Endometrial microvascular endothelial cells (primary cell): ENCODE results near the gene KCNA3. TPM values are rescaled to one million over a fixed set of nuclear protein-coding genes. Genes with fewer than 3 reads are reported as not detected.
"Not testable (repeated sequence)": the region's sequence is repeated elsewhere in the genome, so short reads cannot be mapped to it uniquely, and the experiment has no call there.

ENCODE experiments used
- in situ Hi-C: cut with HindIII; loops from 2 replicates; pipeline ENCODE4 v1.10.0; 2017; ENCODE audit warnings: low sequenced_read_pairs, low pct_unique_long_range_greater_than_20kb; ENCODE audit errors: inconsistent ontology term
- total RNA-seq: library from RNA; depleted of rRNA; stranded (reverse); fragments of >200 nt; gene quantifications from one replicate; pipeline ENCODE4 v1.2.3, GENCODE V29; 2015; ENCODE audit errors: inconsistent ontology term

KCNA3 gene
- total RNA-seq, 1 donor from 2014 or later, result not detected

DNA sequence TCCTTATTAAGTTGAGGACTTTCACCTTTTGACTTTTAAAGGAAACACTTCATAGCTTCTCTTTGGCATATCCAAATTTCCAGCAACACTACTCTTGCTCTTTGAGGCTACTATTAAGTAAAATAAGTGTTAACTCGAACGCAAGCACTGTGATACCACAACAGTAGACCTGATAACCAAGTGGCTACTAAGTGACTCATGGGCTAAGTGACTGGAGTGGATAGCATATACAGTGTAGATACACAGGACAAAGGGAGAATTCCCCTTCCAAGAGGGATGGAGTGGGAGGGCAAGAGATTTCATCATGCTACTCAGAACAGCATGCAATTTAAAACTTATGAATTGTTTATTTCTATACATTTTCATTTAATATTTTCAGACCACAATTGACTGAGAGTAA is 9.8 kb upstream of the KCNA3 start:
- in situ Hi-C loops, result no loop called here

DNA sequence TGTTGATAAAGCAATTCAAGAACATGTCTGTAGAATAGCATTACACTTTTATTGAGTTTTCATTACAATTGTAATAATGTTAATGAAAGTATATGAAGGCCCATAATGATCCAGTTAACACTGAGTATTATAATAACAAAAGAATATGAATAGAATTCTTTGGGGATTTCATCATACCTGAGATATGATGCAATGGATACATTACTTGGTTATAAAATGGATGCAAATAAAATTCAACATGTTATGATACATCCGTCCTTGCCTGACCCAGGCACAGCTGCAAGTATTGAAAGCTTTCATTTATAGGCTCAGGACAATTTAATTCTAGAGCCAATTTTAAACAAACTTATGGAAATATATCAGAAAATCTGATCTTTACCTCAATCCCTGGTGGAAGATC is 8.2 kb upstream of the KCNA3 start:
- in situ Hi-C loops, result no loop called here

DNA sequence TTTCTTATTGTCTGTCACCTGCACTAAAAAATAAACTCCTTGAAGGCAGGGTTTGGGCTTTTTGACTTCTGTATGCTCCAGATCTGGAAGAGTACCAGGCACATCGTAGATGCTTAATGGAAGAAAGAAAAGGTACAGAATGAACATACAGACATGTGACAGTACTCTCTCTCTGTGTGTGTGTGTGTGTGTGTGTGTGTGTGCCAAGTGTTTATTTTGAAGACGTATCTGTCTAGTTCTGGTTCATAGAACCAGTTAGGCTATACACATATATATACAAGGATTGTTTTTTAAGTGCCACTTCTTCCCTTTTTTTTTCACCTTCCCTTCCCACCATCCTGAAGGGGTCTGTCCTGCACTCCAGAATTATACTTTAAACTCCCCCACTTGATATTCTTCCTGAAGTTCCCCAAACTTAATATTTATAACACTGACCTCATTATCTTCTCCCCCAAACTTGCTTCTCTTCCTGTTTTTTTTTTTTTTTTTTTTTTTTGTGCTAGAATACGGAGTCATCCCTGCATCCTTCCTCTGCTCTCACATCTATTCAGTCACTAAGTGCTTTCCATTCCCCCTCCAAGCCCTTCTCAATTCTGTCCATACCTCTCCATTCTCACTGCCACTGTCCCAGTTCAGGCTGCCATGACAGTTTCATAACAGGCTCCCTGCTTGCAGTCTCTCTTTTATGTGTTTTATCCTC is 5.4 kb upstream of the KCNA3 start:
- in situ Hi-C loops, result no loop called here

DNA sequence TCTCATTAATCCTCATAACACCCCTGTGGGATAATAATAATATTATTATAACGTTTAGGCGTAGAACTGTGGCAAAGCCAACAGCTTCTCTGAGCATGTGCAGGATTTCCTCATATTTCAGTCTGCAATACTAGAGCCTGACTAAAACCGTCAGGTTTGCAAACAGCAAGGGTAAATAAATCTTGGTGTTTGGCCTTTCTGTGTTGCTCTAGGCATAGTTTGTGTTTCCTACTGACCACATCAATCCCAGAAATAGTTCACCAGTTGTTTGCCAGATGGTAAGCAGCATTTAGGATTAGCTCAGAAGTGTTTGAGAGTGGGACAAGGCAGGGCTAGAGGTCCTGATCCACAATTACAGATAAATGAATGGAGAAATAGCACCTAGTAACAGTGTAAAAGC is 2.8 kb upstream of the KCNA3 start:
- in situ Hi-C loops, result no loop called here

DNA sequence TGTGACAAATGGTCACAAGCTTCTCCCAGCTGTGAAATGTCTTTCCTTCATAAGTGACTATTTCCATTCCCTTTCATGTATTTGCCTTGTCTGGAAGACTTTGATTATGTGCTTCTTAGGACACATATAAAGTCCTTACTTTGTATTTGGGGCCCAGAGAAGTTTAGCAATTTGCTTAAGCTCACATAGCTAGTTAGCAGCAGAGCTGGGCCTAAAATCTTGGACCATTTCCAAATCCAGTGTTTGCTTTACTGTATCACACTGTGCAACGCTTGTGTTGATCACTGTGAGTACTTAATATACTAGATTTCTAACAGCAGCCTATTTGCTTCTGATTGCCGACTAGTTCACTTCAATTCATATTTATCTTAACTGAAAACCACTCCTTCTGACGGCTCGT is 2.2 kb upstream of the KCNA3 start:
- in situ Hi-C loops, result no loop called here

DNA sequence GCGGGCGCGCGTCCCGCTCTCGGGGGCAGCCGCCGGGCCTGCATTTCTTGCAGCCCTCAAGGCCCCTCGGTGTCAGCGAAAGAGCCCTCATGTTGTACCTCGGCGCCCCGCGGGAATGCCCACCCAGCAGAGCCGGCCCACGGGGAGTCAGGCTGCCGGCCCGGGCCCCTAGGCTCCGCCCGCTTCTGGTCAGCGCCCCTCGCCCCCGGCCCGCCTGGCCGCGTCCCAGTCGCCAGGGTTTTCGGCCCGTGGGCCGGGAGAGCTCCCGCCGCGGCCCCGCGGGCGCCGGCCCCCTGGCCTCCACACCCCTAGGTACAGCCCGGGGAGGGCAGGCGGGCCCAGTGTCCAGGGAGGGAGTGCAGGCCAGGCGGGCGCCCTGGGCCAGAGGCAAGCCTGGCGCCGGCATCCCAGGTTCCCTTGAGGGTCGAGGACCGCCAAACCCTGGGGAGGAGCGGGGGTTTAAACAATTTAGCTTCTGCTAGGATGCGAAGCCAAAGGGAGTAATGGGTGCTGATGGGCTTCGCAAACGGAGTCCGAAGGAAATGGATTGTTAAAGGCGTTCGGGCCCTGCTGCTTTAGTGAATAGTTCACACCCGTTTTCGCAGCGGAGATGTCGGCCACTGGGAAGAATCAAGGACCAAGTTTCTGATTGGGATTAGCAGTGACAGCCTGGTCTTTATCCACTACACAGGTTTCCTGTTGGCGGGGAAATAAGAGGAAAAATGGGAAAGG is 486 bp upstream of the KCNA3 start:
- in situ Hi-C loops, result no loop called here

DNA sequence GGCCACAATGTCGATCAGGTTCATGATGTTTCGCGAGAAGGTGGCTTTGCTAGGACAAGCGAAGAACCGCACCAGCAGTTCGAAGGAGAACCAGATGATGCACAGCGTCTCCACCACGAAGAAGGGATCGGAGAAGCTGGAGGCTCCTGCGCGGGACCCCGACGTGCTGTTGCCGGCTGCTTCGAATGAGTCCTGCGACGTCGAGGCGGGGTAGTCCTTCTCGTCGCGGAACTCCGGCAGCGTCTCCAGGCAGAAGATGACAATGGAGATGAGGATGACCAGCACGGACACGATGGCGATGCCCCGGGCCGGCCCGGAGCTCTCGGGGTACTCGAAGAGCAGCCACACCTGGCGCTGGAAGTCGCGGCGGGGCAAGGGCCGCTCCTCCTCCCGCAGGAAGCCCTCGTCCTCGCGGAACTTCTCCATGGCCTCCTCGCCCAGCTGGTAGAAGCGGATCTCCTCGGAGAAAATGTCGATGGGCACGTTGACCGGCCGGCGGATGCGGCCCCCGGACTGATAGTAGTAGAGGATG is 869 bp downstream of the KCNA3 start:
- in situ Hi-C loops, result no loop called here

DNA sequence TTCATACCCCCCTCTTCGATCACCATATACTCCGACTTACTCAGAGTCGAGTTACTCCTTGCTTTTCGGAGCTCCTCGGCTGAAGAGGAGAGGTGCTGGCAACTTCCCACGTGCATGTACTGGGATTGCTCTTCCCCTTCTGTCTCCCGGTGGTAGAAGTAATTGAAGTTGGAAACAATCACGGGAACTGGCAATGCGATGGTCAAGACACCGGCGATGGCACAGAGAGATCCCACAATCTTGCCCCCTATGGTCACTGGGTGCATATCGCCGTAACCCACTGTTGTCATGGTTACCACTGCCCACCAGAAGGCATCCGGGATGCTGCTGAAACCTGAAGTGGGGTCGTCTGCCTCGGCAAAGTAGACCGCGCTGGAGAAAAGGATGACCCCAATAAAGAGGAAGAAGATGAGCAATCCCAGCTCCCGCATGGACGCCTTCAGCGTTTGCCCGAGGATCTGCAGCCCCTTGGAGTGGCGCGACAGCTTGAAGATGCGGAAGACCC is 1.5 kb downstream of the KCNA3 start:
- in situ Hi-C loops, result no loop called here

DNA sequence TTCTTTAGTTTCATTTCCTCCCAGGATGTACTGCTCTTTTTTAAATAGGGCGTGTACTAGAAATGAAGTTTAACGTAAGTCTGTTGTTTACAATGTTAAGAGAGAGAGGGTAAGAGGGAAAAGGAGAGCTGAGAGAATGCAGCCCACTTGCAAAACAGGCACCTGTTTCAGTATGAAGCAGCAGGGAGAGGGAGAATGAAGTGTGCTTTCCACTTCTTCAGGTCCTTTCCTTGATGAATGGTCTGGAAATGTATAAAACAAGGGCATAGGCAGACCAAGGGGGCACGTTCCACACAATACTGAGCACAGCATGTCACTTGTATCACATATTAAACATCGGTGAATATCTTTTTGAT is 2.0 kb downstream of the KCNA3 start:
- in situ Hi-C loops, result no loop called here

DNA sequence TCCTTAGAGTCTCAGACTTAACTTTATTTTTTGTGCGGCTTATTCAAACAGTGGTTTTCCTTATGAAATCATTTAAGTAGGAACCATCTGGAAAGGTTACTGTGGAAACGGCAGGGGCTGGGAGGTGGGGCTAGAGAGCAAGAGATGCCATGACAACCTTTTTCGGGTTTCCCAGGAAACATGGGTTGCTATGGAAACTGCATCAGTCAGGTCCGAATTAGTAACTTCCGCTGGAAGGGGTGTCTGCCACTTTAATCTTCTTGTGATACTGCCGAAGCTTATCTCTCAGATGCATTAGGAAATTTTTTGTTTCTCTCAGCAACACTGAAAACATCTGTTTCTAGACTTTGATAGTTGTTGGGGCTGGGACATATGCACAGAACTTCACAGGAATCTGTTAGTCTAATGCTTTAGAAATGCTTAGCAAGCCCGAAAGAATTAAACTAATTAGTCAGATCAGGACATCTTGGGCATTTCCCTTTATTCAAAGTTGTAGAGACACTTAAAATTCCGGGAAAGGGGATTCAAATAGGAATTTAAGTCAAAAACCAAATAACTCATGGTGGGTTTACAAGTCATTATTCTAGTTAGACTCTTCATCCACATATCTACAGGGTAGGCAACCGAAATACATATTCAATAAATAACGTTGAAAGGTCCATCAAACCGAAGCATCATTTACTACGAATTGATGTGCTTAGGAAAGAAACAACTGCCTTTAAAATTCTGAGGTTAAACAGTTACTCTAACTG is 2.6 kb downstream of the KCNA3 start:
- in situ Hi-C loops, result no loop called here

DNA sequence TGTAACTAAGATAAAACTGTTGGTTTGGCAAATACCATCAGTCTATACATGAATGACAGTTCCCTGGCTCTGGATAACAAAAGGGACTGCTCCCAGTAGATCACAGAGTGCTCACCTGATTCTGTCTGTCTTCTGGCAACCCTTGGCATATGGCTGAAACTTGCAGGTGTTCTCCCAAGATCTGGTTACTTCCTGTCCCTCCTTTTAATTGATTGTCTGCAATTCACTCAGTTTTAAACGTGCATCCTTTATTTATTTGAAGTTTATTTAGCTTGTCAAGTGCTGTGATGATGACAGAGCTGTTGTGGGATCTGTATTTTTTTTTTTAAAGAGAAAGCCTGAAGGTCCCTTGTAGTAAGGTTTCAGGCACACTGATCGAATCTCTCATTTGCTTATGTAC is 3.4 kb downstream of the KCNA3 start:
- in situ Hi-C loops, result no loop called here

DNA sequence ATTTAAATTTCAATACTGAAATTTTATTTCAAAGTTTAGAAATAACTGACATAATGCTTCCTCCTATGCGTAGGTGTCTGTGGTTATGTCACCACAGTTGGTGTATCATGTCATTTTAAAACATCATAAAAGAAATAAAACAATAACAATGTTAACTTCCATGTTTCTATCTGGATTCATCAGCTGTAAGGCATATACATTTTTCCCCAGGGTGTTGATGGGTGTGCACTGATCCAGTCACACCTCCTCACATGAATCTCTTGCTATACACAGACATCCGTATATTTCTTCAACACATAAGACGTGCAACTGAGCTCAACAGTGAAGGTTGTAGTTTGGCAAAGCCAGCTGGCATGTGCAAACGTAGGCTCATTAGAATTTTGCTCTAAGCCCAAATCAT is 6.2 kb downstream of the KCNA3 start:
- in situ Hi-C loops, result no loop called here

DNA sequence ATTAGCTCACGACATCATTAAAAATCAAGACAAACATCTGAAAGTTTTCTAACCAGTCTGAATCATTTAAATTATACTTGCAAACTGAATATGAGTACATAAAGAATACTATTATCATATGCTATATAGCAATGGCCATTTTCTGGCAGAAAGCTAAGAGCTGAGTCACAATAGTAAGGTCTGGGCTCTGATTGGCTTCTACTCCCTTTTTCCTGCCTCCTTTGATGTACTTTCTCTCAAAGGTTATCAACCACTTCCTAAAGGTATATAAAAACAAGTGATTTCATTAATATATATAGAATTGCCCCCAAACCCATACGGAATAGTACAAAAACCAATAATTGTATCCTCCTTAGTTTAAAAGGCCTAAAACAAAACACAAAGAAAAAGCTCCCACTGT is 7.0 kb downstream of the KCNA3 start:
- in situ Hi-C loops, result no loop called here

DNA sequence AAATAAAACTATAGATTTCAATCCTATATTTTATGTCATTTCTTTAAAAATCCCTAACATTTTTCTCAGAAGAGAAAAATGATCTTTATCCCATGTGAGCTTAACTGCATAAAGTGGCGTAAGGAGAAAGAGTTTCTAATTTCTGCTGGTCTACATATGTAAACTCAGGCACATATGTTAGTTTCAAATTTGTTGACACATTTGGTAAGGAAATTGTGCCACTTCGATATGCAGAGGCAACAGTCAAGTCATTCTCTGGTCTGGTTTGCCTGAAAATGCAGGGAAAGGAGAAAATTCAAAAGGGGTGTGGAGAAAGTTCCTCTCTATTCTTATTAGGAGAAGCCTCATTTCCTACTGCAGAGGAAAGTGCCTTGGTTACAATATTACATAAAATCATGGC is 11.5 kb downstream of the KCNA3 start:
- in situ Hi-C loops, result no loop called here

DNA sequence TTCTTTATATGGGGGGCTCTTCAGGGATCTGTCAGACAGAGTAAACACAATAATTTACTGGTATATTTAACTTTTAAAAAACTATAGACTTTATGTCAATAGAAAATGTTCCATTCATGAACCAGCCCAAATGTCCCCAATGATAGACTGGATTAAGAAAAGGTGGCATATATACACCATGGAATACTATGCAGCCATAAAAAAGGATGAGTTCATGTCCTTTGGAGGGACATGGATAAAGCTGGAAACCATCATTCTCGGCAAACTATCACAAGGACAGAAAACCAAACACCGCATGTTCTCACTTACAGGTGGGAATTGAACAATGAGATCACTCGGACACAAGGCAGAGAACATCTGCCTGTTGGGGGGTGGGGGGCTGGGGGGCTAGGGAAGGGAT is 15.2 kb downstream of the KCNA3 start:
- in situ Hi-C loops, result not testable (repeated sequence)

DNA sequence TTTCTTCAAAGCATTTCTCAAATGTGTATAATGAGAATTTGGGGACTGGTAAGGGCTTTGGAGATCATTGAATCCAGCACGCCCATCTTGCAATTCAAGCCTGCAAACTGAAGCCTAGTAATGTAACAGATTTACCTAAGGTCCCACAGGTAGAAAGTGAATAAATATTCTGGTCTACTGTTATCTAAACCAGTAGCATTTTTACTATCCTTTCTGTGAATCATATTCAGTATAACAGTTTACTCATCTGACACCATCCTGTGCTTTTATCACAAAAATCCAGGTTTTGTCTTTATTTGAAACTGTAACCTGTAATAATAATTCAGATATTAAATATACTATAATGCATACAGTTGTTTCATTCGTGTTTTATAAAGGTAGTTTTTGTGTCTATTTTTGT is 17.4 kb downstream of the KCNA3 start:
- in situ Hi-C loops, result no loop called here

DNA sequence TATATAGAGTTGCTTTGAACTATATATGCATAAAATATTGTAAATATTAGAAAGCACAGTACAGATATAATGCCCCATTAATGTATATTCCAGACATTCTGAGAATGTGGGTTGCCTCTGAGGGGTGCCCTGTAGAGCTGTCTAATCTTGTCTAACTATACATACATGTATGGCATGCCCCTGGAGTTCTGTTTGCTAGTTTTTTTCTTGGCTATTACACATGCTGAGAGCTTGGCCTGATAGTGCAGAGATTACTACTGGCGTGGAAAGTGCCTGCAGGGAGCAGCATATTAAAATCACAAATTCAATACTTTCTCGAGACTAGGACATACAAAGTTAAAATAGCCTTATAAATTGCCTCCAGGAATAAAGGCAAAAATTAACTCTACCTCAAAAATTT is 24.1 kb downstream of the KCNA3 start:
- in situ Hi-C loops, result no loop called here

DNA sequence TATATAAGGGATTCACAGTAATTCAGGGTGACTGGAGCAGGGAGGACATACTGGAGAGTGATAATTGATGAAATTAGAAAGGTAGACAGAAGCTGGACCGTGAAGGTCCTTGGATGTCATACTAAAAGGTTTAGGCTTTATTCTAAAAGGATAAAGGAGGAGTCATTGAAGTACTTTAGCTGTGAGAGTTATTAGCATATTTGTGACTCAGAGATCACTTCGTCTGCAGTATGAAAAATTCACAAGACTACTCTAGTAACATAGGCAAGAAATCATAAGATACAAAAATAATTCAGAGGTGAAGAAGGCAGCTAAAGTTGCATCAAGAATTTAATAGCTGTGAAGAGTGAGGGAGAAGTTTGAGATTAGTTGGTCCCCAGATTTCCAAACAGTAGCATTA is 26.3 kb downstream of the KCNA3 start:
- in situ Hi-C loops, result no loop called here

DNA sequence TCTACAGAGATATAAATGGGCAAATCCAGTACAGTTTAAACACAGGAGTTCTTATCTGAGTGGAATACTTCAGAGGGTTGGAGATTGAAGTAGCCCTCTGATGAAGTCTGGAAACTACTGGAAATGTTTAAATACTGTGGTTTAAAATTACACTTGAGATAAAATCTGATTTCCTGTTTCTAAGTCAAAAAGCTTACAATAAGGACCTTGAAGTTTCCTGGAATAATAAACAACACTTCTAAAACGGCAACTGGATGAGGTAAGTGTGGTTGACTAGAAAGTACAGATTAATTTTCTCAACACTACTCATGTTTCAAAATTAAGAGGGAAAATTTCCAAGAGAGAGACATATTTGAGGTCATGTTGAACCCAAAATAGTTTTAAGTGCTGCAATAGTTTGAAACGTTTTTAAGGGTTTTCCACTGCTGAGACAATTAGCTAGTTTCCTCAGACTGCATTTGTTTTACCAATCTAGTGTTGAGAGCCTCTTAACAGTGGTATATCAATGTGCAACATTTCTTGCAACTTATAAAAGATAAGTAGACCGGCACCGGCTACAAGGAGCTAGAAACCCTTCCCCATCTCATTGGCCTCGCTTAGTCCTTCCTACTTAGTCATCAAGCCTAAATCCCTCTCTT is 27.4 kb downstream of the KCNA3 start:
- in situ Hi-C loops, result no loop called here
